Neural crest cell (in vitro differentiated cells): ENCODE results near the gene LRRC14B. TPM values are rescaled to one million over a fixed set of nuclear protein-coding genes. Genes with fewer than 3 reads are reported as not detected.
"Not testable (repeated sequence)": the region's sequence is repeated elsewhere in the genome, so short reads cannot be mapped to it uniquely, and the experiment has no call there.

Experiments
- DNase-seq: peaks from one replicate; pipeline ENCODE4 v3.0.0; 2021; ENCODE audit warnings: low read depth, mixed read lengths, low spot score
- H3K27ac Mint-ChIP-seq: one replicate; pipeline ENCODE4 v1.8.0; 2021; ENCODE audit warnings: mild to moderate bottlenecking, mixed read lengths; ENCODE audit not compliant: unreplicated experiment
- H3K27me3 Mint-ChIP-seq: 2 replicates; pipeline ENCODE4 v1.8.0; 2021; ENCODE audit warnings: low read depth, mild to moderate bottlenecking, mixed read lengths
- H3K36me3 Mint-ChIP-seq: 2 replicates; pipeline ENCODE4 v1.8.0; 2021; ENCODE audit warnings: low read depth, mild to moderate bottlenecking, mixed read lengths
- H3K4me1 Mint-ChIP-seq: 2 replicates; pipeline ENCODE4 v1.8.0; 2021; ENCODE audit warnings: mixed read lengths
- H3K4me3 Mint-ChIP-seq: one replicate; pipeline ENCODE4 v1.8.0; 2021; ENCODE audit warnings: mild to moderate bottlenecking, mixed read lengths
- H3K9me3 Mint-ChIP-seq: 2 replicates; pipeline ENCODE4 v1.8.0; 2021; ENCODE audit warnings: mixed read lengths
- CTCF ChIP-seq: fragments of 200-600 bp; sonication (generic); conservative IDR thresholded peaks from 2 replicates; pipeline ENCODE4 v1.5.0; 2021; ENCODE audit warnings: antibody characterized with exemption, mild to moderate bottlenecking
- total RNA-seq: library from RNA; stranded (reverse); gene quantifications from 2 replicates; pipeline ENCODE4 v1.2.1, GENCODE V29; 2021

Gene LRRC14B
- total RNA-seq, 1 donor from 2014 or later = not detected

- TF ChIP-seq CTCF = no peak
- no peak for DNase-seq
- Mint-ChIP-seq H3K9me3 (no peaks in the 10 kb centered on the region), H3K4me1 (peaks cover 9% of the 10 kb centered on the region), H3K27me3 (no peaks in the 10 kb centered on the region), H3K4me3 (no peak overlapping the region), H3K27ac (peak overlapping the region; percentile 71), H3K36me3 (no peaks in the 10 kb centered on the region)
Observed at GRCh38 chr5:195401-196160, 4.3 kb downstream of the LRRC14B start.

- H3K36me3 Mint-ChIP-seq = no peaks in the 10 kb centered on the region
- H3K27me3 Mint-ChIP-seq = no peaks in the 10 kb centered on the region
- no peaks in the 10 kb centered on the region for H3K9me3 Mint-ChIP-seq
- H3K27ac Mint-ChIP-seq = no peak overlapping the region
- no peak for DNase-seq
- TF ChIP-seq CTCF = no peak
- no peak overlapping the region for H3K4me3 Mint-ChIP-seq
- peaks cover 9% of the 10 kb centered on the region for H3K4me1 Mint-ChIP-seq
Observed at GRCh38 chr5:196350-196749, 5.1 kb downstream of the LRRC14B start.

DNA sequence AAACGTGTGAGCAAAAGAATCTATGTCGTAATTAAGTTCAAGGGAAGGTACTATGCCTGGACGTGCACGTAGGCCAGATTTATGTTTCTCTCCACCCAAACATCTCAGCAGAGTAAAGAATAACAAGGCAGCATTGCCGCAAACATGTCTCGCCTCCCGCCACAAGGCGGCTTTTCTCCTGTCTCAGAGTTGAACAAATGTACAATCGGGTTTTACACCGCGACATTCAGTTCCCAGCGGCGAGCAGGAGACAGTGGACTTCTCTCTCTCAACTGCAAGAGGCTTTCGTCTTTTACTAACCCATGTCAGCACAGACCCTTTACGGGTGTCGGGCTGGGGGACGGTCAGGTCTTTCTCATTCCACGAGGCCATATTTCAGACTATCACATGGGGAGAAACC is 5.7 kb downstream of the LRRC14B start:
- peak overlapping the region; percentile 87 for H3K27ac Mint-ChIP-seq
- TF ChIP-seq CTCF = peak; percentile 14
- H3K4me3 Mint-ChIP-seq = peak overlapping the region; percentile 18
- H3K9me3 Mint-ChIP-seq, DNase-seq, H3K36me3 Mint-ChIP-seq, H3K4me1 Mint-ChIP-seq, H3K27me3 Mint-ChIP-seq: not testable (repeated sequence)

DNA sequence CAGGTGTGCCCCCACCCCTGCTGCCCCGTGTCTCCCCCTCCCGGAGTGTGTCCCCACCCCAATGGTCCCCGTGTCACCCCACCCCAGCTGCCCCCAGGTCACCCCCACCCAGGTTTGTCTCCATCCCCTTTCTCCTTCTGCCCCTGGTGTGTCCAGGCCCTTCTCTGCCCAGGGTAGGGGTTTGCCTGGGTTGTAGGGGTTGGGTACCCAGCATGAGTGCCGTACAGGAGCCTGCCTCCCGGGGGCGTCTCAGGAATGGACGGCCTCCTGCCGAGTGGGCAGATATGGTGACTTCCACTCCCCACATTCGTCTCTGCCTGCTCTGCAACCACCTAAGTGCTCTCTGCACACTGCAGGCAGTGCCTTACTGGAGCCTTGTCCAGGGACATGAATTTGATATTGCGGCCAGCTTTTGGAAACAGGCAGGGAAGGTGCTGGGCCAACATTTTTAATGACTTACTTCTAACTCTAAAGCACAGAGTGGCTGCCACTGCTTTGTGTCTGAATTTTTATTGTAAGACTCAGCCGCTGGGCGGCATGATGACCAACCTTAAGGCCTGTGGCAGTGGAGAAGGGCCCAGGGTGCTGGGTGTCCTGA is 6.7 kb downstream of the LRRC14B start:
- Mint-ChIP-seq H3K4me3 (no peak overlapping the region), H3K4me1 (peaks cover 9% of the 10 kb centered on the region), H3K27ac (no peak overlapping the region), H3K36me3 (no peaks in the 10 kb centered on the region), H3K9me3 (no peaks in the 10 kb centered on the region), H3K27me3 (no peaks in the 10 kb centered on the region)
- no peak for DNase-seq
- TF ChIP-seq CTCF = no peak

DNA sequence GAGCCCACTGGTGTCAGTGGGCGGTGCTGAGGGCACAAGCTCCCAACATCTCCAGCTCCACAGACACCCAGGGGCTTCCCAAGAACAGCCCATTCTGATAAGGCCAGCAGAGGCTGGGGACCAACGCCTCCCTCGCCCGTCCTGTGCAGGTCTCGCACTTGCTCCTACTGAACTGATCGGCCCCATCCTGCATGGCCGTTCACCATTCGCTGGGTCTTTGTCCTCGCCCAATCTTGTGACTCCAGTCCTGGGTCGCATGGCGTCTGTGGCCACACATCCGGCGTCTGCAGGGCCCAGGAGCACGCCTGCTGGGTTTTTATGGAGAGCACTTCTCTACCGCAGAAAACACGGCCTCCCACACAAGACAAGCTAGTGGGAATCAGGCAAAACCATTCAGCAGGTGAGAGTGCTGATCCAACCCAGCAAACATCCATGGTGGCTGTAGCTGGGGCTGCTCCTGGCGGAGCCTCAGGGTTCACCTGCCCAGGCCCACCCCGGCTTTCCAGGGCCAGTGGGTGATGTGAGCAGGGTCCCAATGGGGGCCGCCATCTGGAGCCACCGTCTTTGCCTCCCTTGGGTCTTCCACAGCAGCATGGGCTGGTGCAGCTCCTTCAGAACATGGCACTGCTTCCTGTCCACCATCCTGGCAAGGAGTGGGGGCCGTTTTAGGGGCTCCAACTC is 7.4 kb downstream of the LRRC14B start:
- no peak for TF ChIP-seq CTCF
- DNase-seq = no peak
- H3K27me3 Mint-ChIP-seq = no peaks in the 10 kb centered on the region
- peaks cover 9% of the 10 kb centered on the region for H3K4me1 Mint-ChIP-seq
- no peaks in the 10 kb centered on the region for H3K36me3 Mint-ChIP-seq
- H3K27ac Mint-ChIP-seq = no peak overlapping the region
- H3K9me3 Mint-ChIP-seq = no peaks in the 10 kb centered on the region
- H3K4me3 Mint-ChIP-seq = no peak overlapping the region
